MM.1S (cell line): Measurements from ENCODE around the gene PAOX.
"Not testable (repeated sequence)": the region's sequence is repeated elsewhere in the genome, so short reads cannot be mapped to it uniquely, and the experiment has no call there.

Experiments used
- EZH2 ChIP-seq: fragments of 300-600 bp; sonication (generic); optimal IDR thresholded peaks from 2 replicates; pipeline ENCODE3; 2017; ENCODE audit warnings: low read depth, mild to moderate bottlenecking, antibody characterized with exemption, low read length, mixed read lengths
- EZH2phosphoT487 ChIP-seq: fragments of 300-600 bp; sonication (generic); IDR thresholded peaks from 2 replicates; pipeline ENCODE4 v1.6.1; 2018; ENCODE audit warnings: antibody characterized with exemption, low read length
- TF ChIP-seq, protein P1 (sequence below): fragments of 300-600 bp; sonication (generic); IDR thresholded peaks from 2 replicates; pipeline ENCODE4 v1.5.1; 2016; ENCODE audit warnings: antibody characterized with exemption, low read length, mixed read lengths

DNA sequence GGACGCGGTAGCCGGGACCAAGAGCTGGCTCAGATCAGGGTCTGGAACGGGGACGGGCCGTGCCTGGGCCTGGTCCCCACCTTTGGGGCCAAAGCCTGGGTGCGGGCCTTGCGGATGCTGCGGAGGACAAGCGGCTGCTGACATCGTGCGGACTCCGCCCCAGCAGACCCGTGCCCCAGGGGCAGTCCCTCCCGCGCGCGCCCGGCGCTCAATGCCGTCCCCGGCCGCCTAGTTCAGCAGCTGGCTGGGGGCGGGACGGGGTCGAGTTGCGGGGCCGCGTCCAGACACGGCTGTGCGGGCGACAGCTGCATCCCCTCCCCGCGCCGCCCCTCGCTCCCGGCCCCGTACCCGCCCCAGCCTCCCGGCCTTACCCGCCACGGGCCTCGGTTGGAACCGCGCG, 45.0 kb downstream of the PAOX start:
- TF ChIP-seq, protein P1, sequence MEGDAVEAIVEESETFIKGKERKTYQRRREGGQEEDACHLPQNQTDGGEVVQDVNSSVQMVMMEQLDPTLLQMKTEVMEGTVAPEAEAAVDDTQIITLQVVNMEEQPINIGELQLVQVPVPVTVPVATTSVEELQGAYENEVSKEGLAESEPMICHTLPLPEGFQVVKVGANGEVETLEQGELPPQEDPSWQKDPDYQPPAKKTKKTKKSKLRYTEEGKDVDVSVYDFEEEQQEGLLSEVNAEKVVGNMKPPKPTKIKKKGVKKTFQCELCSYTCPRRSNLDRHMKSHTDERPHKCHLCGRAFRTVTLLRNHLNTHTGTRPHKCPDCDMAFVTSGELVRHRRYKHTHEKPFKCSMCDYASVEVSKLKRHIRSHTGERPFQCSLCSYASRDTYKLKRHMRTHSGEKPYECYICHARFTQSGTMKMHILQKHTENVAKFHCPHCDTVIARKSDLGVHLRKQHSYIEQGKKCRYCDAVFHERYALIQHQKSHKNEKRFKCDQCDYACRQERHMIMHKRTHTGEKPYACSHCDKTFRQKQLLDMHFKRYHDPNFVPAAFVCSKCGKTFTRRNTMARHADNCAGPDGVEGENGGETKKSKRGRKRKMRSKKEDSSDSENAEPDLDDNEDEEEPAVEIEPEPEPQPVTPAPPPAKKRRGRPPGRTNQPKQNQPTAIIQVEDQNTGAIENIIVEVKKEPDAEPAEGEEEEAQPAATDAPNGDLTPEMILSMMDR, result not testable (repeated sequence)
- TF ChIP-seq EZH2, EZH2phosphoT487: not testable (repeated sequence)
